Prostate gland (tissue), 2 donors: ENCODE measurements around the gene TARP.
"Not testable (repeated sequence)": the region's sequence is repeated elsewhere in the genome, so short reads cannot be mapped to it uniquely, and the experiment has no call there.

Experiments
- DNase-seq: peaks from one replicate; pipeline ENCODE4 v3.0.0-alpha.2; 2019; ENCODE audit warnings: low spot score
- H3K27ac ChIP-seq, 2 donors: fragments of 200-600 bp; sonication (generic); 2 replicates each; pipeline ENCODE4 v1.5.1; 2017 to 2019
- H3K27me3 ChIP-seq: fragments of 200-600 bp; sonication (generic); replicated peaks from 2 replicates; pipeline ENCODE4 v1.5.1; 2019; ENCODE audit not compliant: insufficient read depth
- H3K36me3 ChIP-seq, 2 donors: fragments of 200-600 bp; sonication (generic); 1 replicate in 1 of 2; 2 replicates in 1 of 2; pipeline versions ENCODE4 v1.5.1 to v1.8.1; 2017 to 2019
- H3K4me1 ChIP-seq: fragments of 200-600 bp; sonication (generic); replicated peaks from 2 replicates; pipeline ENCODE4 v1.5.1; 2019
- H3K4me3 ChIP-seq, 2 donors: fragments of 200-600 bp; sonication (generic); 2 replicates each; pipeline ENCODE4 v1.5.1; 2017 to 2019
- H3K9me3 ChIP-seq: fragments of 200-600 bp; sonication (generic); 2 replicates; pipeline ENCODE4 v1.5.1; 2017
- CTCF ChIP-seq, 4 experiments: fragments of 200-600 bp in 2 of 4; fragments of 450-650 bp in 2 of 4; sonication (generic) in 2 of 4; IDR thresholded peaks; 1 replicate in 3 of 4; 2 replicates in 1 of 4; pipeline ENCODE4 v1.5.1; 2016 to 2019; ENCODE audit warnings: antibody characterized with exemption in 4 of 4, mild to moderate bottlenecking in 2 of 4, moderate library complexity in 2 of 4
- POLR2A ChIP-seq: fragments of 450-650 bp; IDR thresholded peaks from one replicate; pipeline ENCODE4 v1.6.1; 2016; ENCODE audit warnings: antibody characterized with exemption, mild to moderate bottlenecking
- POLR2AphosphoS5 ChIP-seq: sonication (generic); formaldehyde crosslinking; IDR thresholded peaks from one replicate; pipeline ENCODE4 v1.6.1; 2017; ENCODE audit warnings: antibody characterized with exemption
- WGBS: methylation state at CpG from one replicate; pipeline ENCODE4 v1.1.5; 2018; 5-methylcytosine and 5-hydroxymethylcytosine counted together
- intact Hi-C: fragments of 100-400 bp; cut with DNase I; formaldehyde crosslinking; loops from one replicate; pipeline ENCODE4 v1.14.2; 2022

The TARP gene

GRCh38 chr7:38263274-38263673, 10.2 kb downstream of the TARP start:
- H3K27me3 ChIP-seq, H3K4me1 ChIP-seq, DNase-seq, intact Hi-C loops, H3K4me3 ChIP-seq, H3K36me3 ChIP-seq, H3K9me3 ChIP-seq: not testable (repeated sequence)
- TF ChIP-seq POLR2AphosphoS5: peak; percentile 9
- 23% methylated on average over 1 of the region's 1 CpG for WGBS
- H3K27ac ChIP-seq: peak overlapping the region; percentile 70 to 73

- no peak overlapping the region for H3K4me3 ChIP-seq
- H3K4me1 ChIP-seq: peaks cover 2% of the 10 kb centered on the region
- intact Hi-C loops: no loop called here
- peak overlapping the region; percentile 70 to 73 for H3K27ac ChIP-seq
- TF ChIP-seq POLR2AphosphoS5: no peak
- no peak for TF ChIP-seq POLR2A
- no peak for TF ChIP-seq CTCF (IDR thresholded peaks at IDR 0.05)
- H3K27me3 ChIP-seq: no peaks in the 10 kb centered on the region
- H3K9me3 ChIP-seq: no peaks in the 10 kb centered on the region
- H3K36me3 ChIP-seq: no peaks in the 10 kb centered on the region
- 93% methylated on average over 5 of the region's 5 CpGs for WGBS
- no peak for DNase-seq
These were observed 10.9 kb downstream of the TARP start for GRCh38 chr7:38262545-38262944.

- H3K9me3 ChIP-seq, H3K4me3 ChIP-seq, H3K27me3 ChIP-seq, intact Hi-C loops, H3K4me1 ChIP-seq, H3K36me3 ChIP-seq, DNase-seq: not testable (repeated sequence)
- 68% methylated on average over 2 of the region's 2 CpGs for WGBS
- H3K27ac ChIP-seq: peak overlapping the region; percentile 70 to 73
These were observed 11.4 kb downstream of the TARP start for GRCh38 chr7:38262026-38262425.

GRCh38 chr7:38261601-38262000, 11.8 kb downstream of the TARP start:
- peak overlapping the region; percentile 70 to 73 for H3K27ac ChIP-seq
- H3K9me3 ChIP-seq, H3K4me3 ChIP-seq, H3K27me3 ChIP-seq, H3K4me1 ChIP-seq, intact Hi-C loops, H3K36me3 ChIP-seq, DNase-seq: not testable (repeated sequence)
- 76% methylated on average over 12 of the region's 12 CpGs for WGBS

- intact Hi-C loops, H3K4me1 ChIP-seq, DNase-seq, H3K36me3 ChIP-seq, H3K9me3 ChIP-seq, H3K4me3 ChIP-seq, H3K27me3 ChIP-seq: not testable (repeated sequence)
- H3K27ac ChIP-seq: peak overlapping the region; percentile 37 to 73
- WGBS: 95% methylated on average over 8 of the region's 8 CpGs
These were observed 14.3 kb downstream of the TARP start for GRCh38 chr7:38259157-38259556.

GRCh38 chr7:38257350-38257677, 16.1 kb downstream of the TARP start:
- no peak for TF ChIP-seq POLR2AphosphoS5
- no peak for TF ChIP-seq POLR2A
- no peak for TF ChIP-seq CTCF (IDR thresholded peaks at IDR 0.05)

GRCh38 chr7:38249849-38250248, 23.6 kb downstream of the TARP start:
- H3K4me3 ChIP-seq, H3K9me3 ChIP-seq, H3K36me3 ChIP-seq, intact Hi-C loops, H3K27me3 ChIP-seq, DNase-seq, H3K4me1 ChIP-seq, H3K27ac ChIP-seq: not testable (repeated sequence)
- 66% methylated on average over 3 of the region's 3 CpGs for WGBS

More at GRCh38 chr7:38257350-38257677, 16.1 kb downstream of the TARP start:
- WGBS: 82% methylated on average over 2 of the region's 2 CpGs
- Histone ChIP-seq H3K4me1 (no peaks in the 10 kb centered on the region), H3K9me3 (no peaks in the 10 kb centered on the region), H3K27me3 (no peaks in the 10 kb centered on the region), H3K36me3 (no peaks in the 10 kb centered on the region), H3K4me3 (no peak overlapping the region), H3K27ac (peak overlapping the region; percentile 0 to 73)
- intact Hi-C loops: no loop called here
- DNase-seq: no peak
